GM11168 (cell line): ENCODE measurements around the gene TRMT61A.

Experiments
- in situ Hi-C: fragments of 300-500 bp; cut with MboI; formaldehyde crosslinking; loops from one replicate; pipeline ENCODE4 v1.12.0; 2022; ENCODE audit warnings: low sequenced_read_pairs; ENCODE audit not compliant: unreplicated experiment

Gene TRMT61A

DNA sequence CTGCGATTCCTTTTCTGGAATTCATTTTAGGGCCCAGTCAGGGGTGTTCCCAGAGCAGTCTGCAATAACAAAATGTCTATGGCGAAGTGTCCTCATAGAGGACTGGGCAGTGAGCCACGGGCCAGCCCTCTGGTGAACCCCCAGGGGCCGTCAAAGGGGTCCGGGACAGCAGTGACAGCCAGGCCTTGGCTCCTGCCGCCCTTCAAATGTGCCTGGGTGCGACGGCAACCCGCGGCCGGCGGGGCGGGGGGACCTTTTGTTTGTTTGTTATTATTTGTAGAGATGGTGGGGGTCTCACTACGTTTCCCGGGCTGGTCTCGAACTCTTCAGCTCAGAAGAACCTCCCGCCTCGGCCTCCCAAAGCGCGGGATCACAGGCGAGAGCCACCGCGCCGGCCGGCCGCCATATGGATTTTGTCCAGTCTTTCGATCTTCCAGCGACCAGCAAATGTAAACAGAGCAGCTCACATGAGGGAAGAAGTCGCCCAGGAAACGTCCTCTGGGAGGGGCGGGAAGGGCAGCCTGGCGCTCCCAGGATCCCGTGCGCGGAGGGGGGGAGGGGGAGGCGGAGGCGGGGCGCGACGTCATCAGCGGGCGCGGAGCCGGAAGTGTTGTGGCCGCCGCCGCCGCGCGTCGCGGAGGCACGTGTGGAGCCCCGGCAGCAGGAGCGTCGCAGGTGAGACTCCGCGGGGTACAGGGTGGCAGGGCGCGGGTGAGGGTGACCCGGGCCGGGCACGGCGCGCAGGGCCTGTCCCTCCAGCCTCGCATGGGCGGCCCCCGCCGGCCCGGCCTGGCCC lies at the start of gene TRMT61A:
TRMT61A (plus strand) TSS at position 610 of the 796 bp plus-strand sequence. CDS start 783 bp downstream, outside the sequence.
- in situ Hi-C loops, result no loop called here

DNA sequence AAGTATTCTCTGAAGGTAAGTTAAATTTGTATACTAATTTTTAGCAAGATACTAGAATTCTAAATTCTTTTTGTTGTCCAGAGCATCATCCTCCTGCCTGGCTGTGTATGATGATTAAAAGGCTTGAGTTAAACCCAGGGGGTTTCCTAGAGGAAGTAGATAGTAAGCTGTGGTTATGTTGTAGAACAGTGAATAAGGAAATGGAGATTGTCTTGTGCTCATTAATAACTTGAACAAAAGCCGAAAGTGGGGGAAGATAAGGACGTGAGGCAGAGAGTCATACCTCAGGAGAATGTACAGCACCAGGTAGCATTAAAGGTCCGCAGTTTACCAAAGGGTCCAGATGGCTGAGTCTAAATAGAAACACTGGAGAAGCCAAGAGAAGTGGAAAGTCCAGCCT lies 48.4 kb upstream of the TRMT61A start:
- in situ Hi-C loops, result no loop called here

DNA sequence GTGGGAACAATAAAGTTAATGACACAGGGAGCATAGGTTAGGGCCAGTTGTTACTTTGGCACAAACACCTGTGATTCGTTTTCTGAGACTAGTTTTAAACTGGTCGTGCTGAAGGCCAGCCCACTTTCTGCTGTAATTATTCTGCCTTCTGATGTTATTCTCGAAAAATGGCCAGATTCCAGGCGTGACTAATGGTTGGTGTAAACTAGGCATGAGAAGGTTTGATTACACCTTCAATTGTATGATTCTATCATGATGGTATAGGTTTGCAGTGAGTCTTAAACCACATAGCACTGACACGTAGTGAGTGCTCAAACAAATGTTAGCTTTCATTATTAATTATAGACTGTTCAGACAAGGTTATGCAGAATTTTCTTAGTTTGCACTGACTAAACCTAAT lies 45.4 kb upstream of the TRMT61A start:
- in situ Hi-C loops, result no loop called here

DNA sequence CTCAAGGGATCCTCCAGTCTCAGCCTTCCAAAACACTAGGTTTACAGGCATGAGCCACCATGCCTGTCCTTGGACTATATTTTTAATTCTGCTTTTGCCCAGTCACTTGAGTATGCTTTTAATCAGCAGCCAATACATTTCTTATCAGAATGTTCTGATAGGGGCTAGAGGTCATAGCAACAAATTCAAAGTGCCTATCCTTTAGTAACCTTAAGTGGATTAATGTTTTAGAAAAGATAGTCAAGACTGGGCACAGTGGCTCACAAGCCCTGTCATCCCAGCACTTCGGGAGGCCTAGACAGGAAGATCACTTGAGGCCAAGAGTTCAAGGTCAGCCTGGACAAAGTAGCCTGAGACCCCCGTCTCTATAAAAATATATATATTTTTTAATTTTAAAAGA lies 43.5 kb upstream of the TRMT61A start:
- in situ Hi-C loops, result no loop called here

DNA sequence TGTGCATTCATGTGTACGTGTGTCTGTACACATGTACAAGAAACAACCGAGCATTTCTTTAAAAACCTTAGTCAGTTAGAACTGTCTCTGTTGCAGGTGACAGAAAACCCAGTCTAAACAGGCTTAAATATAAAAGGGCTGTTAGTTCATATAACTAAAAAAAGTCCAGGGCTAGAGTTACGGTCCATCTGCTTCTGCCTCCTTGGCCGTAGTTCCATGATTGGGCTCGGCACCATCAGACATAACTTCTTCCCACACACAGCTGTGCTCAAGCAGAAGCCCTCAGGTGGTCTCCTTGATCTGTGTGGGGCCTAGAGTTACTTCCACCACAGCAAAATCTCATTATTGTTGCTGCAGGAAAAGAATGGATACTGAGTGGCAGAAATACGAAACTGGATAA lies 40.9 kb upstream of the TRMT61A start:
- in situ Hi-C loops, result no loop called here

DNA sequence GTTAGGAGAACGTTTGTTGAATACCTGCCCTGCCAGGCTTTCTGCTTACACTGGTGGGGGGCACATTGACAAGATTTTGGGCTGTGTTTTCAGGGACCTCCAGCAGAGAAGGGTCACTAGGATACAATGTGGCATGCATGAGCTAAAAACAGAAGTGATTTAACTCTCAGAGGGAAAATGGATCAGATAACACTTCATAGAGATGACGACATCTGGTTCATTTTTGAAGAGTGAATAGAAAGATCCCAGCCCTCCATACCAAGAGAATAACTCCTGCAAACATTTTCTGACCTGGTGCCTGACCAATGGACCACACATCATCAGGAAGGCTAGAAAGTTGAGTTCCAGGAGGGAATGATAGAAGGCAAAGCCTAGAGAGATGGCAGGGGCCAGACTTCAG lies 40.0 kb upstream of the TRMT61A start:
- in situ Hi-C loops, result no loop called here

DNA sequence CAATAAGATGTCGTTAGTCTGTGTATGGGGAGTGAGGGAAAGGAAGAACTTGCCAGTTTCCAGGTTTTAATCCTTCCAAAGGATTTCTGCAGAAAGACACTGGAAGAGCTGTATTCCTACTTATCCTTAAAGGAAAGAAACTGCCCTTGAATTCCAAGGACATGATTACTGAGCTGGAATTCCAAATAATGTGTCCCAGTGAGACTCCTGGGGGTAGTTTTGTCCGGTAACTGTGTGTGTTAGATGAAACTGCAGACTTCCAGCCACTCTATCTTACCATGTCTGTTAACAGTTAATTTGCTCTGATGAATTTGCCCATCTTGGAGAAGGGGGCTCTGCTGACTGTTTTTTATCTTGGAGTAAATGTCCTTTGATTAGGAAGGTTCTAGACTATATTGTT lies 39.4 kb upstream of the TRMT61A start:
- in situ Hi-C loops, result no loop called here

DNA sequence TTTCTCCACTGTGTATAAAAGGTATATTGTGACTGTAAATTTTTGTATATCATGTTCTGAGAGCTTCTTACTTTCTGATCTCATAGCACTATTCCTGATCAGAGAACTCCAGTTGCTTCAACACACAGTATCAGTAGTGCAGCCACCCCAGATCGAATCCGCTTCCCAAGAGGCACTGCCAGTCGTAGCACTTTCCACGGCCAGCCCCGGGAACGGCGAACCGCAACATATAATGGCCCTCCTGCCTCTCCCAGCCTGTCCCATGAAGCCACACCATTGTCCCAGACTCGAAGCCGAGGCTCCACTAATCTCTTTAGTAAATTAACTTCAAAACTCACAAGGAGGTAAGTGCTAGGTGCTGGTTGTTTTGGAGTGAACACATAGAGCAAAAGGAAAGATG lies 37.3 kb upstream of the TRMT61A start:
- in situ Hi-C loops, result no loop called here

DNA sequence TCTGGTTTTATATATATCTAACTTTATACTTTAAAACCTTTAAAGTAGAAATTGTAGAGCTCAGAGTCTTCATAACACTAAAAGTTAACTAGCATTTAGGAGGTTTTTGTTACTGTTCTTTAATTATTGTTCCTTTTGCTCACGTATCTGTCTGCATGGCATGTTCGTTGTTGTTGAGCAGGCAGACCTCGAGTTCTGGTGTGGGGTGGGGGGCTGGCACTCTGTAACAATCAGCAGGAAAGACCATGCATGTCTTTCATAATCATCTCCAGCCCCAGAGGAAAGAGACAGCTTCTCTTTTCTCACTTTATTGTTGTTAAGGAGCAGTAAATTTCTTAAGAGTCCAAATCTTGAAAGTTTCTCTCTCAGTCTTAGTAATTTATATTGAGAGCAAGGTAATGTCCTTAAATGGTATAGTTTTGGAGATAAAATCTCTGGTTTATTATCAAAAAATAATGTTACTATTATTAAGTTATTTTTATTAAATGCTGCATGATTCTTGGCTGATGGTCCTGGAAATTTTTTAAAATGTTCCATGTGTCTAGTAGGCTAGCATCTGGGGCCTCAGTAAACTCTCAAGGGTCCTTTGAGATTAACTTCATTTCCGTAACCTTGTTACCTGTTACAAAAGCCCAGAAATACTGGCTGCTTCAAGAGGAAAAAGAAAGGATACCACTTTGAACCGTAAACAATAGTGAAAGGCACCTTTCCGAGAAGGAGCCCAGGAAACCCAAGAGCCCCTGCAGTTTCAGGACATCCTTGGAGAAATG lies 36.7 kb upstream of the TRMT61A start:
- in situ Hi-C loops, result no loop called here

DNA sequence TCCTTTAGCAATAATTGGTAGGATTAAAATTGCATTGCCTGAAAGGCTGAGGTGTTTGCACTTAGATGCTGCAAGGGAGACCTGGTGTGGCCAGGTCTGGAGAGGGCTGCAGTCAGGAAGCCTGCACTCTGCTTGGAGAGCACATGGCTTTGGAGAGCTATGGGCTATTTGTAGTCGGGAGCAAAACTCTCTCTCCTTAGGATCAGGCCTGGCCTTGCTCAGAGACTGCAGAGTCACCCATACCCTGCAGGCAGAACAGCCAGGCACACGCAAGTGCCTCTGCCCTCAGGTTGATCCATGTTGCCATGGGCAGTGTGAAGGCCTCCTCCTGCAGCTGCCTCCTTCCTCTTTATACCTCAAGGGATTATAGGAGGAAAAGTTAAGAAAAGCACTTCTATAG lies 33.1 kb upstream of the TRMT61A start:
- in situ Hi-C loops, result no loop called here

DNA sequence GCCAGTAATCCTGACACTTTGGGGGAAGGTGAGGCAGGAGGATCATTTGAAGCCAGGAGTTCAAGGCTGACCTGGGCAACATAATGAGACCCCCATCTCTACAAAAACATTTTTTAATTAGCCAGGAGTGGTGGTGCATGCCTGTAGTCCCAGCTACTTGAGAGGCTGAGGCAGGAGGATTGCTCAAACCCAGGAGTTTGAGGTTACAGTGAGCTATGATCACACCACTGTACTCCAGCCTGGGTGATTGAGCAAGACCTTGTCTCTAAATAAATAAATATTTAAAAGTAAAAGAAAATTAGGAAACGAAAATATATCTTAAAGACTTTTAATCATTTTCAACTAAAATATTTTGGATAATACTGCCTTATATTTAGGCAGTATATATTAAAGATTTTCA lies 32.2 kb upstream of the TRMT61A start:
- in situ Hi-C loops, result no loop called here

DNA sequence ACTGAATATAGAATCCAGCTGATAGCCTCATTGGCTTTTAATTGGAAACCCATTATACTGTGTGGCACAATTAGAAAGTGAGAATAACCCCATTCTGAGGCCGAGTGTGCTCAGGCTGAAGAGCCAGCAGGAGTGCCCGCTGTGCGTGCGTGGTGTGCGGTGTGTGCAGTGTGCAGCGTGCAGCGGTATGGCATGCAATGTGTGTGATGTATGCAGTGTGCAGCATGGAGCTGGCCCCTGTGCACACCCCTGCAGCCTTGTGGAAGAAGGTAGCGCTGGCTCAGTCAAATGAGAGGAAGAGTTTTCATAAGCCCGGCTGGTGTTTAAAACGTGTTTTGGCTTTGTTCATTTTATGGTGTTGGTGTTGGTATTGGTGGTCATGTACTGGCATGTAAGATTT lies 29.3 kb upstream of the TRMT61A start:
- in situ Hi-C loops, result no loop called here

DNA sequence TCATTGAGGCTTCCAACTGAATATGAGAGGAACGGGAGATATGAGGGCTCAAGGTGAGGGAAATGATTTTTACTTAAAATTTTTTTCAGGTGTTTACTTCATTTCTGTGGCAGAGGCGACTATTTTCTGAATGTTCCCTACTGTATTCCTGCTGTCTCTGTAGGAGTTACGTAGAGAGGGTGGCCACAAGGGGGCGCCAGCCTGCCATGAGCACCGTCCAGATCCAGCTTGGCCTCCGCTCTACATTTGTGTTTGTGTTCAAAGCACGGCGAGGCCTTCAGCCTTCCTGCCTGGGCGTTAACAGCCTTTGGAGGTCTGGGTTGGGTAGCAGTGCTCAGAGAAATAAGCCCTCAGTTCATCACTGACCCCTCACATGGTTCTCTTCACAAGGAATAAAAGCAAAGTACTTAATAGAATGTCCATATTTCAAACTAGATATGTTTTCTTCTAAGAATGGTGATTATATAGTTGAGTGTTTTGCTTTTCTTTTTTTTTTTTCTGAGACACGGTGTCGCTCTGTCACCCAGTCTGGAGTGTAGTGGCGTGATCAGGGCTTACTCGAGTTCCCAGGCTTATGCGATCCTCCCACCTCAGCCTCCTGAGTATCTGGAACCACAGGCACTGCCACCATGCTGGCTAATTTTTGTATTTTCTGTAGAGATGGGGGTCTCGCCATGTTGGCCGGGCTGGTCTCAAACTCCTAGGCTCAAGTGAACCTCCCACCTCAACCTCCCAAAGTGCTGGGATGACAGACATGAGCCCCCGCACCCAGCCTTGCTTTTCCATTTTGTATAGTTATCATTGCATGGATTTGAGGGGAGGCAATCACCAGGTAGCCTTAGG lies 28.6 kb upstream of the TRMT61A start:
- in situ Hi-C loops, result no loop called here

DNA sequence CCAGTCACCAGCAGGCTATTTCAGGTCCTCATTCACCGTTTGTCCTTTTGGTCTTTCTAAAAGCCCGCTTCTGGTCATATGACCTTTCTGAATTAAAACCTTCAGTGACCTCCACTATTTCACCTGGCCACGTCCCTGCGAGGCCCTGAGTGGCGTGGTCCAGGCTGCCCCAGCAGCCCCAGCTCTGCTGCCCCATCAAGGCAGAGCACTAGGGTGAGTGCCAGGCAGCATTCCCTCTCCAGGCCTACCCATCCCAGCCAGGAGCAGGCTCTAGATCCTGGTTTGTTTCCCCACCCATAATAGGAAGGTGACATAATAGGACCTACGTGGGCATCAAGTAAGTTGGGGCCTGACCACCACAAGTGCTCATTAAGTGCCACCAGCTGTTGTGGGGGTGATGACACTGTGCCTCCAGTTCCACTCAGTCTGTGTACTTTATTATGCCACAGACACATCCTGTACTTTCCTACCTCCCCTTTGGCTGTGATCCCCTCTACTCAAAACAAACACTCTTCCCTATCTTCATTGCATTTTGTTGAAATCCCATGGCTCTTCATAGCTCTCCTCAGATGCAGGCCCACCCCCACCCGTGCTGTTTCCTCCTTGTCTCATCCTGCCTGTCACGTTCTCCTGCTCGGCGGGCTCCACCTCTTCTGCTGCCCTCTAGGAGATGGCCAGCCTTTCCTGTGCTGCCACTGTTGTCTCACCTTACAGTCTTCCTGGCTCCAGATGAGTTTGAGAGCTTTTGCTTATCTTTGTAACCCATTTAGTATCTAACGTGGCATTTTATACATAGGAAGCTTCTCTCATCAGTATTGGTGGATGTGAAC lies 27.7 kb upstream of the TRMT61A start:
- in situ Hi-C loops, result no loop called here

DNA sequence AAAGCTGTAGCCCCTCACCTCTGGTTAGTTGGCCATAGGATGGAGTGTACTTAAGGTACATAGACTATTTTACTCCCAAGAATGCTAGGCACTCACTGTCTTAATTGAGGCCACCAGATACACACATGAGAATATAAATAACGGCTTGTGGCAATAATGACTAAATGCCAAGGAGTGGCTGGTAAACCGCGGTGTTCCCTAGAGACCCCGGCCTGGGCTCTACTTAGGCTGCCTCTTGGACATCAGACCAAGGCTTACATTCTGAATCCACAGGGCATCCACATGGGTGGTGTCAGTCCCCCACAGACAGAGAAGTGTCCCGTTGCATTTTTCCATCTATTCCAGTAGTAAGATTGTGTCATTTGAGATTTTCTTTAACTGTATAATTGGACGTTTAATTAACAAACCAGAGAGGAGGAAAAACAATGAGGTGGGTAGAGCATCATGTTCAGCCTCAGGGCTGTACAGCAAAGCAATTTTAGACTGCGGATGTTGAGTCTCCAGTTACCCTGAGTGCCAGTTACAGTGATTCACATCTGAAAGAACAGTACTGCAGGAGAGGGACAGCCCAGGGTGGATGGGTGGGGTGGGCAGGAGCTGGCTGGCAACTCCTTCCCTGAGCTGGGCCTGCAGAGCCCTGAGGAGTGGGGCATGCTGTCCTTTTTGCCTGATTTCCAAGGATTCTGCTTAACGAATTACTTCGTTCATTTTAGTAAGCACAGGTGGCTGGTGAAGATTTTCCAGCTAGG lies 26.9 kb upstream of the TRMT61A start:
- in situ Hi-C loops, result no loop called here

DNA sequence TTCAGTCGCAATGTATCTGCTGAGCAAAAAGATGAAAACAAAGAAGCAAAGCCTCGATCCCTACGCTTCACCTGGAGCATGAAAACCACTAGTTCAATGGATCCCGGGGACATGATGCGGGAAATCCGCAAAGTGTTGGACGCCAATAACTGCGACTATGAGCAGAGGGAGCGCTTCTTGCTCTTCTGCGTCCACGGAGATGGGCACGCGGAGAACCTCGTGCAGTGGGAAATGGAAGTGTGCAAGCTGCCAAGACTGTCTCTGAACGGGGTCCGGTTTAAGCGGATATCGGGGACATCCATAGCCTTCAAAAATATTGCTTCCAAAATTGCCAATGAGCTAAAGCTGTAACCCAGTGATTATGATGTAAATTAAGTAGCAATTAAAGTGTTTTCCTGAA lies 26.1 kb upstream of the TRMT61A start:
- in situ Hi-C loops, result no loop called here

DNA sequence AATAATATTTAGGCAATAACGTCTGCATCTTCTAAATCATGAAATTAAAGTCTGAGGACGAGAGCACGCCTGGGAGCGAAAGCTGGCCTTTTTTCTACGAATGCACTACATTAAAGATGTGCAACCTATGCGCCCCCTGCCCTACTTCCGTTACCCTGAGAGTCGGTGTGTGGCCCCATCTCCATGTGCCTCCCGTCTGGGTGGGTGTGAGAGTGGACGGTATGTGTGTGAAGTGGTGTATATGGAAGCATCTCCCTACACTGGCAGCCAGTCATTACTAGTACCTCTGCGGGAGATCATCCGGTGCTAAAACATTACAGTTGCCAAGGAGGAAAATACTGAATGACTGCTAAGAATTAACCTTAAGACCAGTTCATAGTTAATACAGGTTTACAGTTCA lies 25.7 kb upstream of the TRMT61A start:
- in situ Hi-C loops, result no loop called here

DNA sequence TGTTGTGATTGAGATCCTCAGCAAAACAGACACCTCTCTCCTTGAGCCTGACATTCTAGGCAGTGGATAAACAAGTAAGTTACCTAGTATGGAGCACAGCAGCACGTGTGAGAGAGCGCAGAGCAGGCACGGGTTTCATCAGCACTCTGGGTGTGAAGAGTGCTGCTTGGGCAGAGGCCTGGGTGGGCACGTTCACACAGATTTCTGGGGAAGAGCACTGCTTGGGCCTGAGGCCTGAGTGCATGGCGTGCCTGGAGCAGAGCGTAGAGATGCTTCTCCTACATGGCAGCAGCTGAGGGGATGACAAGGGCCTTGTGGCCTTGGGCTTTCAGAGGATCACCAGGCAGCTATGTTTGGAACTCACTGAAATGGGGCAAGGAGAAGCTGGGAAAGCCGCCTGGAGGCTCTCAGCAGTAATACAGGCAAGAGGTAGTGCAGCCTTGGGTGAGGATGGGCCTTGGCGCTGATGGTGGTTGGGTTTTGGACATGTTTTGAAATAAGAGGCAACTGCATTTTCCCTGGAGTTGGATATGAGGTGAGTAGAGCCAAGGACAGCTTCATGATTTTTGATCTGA lies 23.9 kb upstream of the TRMT61A start:
- in situ Hi-C loops, result no loop called here

DNA sequence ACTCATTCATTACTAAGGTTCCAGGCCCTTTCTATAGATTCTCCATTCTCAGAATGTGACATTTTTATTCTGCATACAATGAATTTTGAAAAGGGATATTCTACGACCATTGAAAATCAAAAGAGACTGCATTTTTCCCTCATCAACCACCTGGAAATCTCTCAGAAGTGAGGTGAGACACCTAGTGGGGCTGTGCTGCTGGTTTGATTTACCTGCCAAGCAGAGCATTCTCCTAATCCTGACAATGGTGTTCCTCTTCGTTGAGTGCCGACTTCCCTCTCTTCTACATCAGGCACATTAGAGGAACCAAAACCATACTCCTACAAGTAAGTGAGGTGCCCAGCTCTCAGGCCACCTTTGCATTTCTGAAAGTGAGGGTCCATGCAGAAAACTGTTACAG lies 21.2 kb upstream of the TRMT61A start:
- in situ Hi-C loops, result no loop called here
